SK-N-MC (cell line): ENCODE data around the gene AGAP1.

Experiments
- FOXP2 ChIP-seq: optimal IDR thresholded peaks from 2 replicates; pipeline ENCODE3; 2011; ENCODE audit warnings: mild to moderate bottlenecking, moderate library complexity; ENCODE audit not compliant: insufficient read depth; ENCODE audit errors: extremely low read length, control extremely low read depth
- POLR2AphosphoS5 ChIP-seq: IDR thresholded peaks from 2 replicates; pipeline ENCODE4 v1.6.1; 2012; ENCODE audit warnings: mild to moderate bottlenecking, low read depth, low read length, borderline replicate concordance

- TF ChIP-seq POLR2AphosphoS5 (no peak), FOXP2 (no peak)
Observed at GRCh38 chr2:236063994-236064393, 570.2 kb downstream of the AGAP1 start.
